HL-60/S4 treated with retinoic acid at 250 ng/mL for 4 days and 3 days (cell line): ENCODE results near the gene AGBL4.
"Not testable (repeated sequence)": the region's sequence is repeated elsewhere in the genome, so short reads cannot be mapped to it uniquely, and the experiment has no call there.

Experiments
- in situ Hi-C: fragments of 300-500 bp; cut with MboI; formaldehyde crosslinking; loops from 2 replicates; pipeline ENCODE4 v1.7.0; 2022; ENCODE audit warnings: low sequenced_read_pairs

AGBL4 gene

GRCh38 chr1:48523558-48523957, 1500.2 kb downstream of the AGBL4 start:
- in situ Hi-C loops = no loop called here

DNA sequence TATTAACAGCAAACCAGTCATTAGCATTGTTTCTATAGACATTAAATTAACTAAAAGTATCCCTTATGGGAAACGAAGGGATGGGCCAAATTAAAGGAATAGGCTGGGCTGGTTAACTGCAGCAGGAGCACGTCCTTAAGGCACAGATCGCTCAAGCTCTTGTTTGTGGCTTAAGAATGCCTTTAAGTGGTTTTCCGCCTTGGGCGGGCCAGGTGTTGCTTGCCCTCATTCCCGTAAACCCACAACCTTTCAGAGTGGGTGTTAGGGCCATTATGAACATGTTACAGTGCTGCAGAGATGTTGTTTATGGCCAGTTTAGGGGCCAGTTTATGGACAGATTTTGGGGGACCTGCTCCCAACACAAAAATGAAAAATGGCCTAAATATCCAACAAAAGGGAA, 1503.9 kb downstream of the AGBL4 start:
- in situ Hi-C loops = not testable (repeated sequence)

DNA sequence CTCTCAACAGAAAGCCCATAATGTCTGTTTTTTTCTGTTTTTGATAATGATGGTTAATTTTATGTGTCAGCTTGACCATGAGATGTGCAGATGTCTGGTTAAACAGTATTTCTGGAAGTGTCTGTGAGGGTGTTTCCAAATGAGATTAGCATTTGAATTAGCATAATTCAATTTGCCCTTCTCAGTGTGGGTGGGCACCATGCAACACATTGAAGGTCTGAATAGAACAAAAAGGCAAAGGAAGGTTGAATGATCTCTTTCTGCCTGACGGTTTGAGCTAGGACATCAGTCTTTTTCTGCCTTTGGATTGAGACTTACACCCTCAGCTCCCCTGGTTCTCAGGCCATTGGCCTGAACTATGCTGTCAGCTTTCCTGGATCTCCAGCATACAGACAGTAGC, 1516.9 kb downstream of the AGBL4 start:
- in situ Hi-C loops = no loop called here

- in situ Hi-C loops = no loop called here
Measured at GRCh38 chr1:48500541-48501450, 1523.0 kb downstream of the AGBL4 start.

DNA sequence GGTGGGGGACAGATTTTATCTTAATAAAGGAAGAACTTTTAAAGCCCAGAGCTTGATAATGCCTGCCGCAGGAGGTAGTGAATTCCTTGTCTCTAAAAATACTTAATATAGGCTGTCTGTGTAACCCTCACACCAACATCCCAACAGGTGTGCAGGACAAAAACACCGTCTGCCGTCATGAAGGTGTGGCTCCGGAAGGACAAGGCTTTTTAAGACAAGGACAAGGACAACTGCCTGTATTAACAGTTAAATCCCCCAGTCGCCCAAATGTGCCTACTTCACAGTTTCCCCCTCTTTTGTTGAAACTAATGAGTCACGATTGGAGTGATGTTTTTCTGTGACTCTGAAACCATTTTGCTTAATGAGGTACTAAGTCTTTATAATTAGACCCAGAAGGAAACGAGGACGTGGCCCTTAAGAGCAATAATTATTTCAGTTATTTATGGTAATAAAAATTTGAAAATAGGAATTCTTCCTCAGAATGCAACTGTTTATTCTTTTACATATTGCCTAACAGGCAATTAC, 1524.5 kb downstream of the AGBL4 start:
- in situ Hi-C loops = no loop called here

DNA sequence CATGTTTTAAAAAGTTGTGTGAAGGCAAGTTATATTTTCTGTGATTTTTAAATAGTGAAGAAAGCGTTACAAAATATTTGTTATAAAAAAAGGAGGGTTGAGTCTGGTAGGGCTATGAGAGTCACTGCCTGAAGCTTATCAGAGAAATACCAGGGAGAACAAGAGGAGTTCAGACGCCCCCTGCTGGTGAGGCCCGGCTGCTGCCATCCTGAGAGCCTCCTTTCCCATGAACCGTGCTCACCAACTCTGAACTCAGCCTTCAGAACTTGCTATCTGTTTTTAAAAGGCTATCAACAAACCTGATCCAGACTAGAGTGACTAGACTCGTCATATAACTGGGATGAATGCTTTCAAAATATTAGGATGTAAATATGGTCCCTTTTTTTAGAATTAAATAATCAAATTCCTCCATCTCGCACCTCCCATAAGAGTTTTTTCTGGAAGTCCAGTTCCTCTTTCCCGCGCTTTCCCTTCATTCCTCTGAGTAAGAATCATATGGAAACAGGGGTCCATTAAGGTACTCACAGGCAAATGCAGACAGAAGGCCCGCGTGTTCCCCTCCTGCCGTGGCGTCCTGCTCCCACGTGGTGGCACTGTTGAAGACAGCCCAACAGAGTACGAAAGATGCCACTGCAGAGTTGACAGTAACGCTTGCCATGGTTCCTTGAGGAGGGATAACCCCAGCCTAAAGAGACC, 1525.5 kb downstream of the AGBL4 start:
- in situ Hi-C loops = no loop called here

DNA sequence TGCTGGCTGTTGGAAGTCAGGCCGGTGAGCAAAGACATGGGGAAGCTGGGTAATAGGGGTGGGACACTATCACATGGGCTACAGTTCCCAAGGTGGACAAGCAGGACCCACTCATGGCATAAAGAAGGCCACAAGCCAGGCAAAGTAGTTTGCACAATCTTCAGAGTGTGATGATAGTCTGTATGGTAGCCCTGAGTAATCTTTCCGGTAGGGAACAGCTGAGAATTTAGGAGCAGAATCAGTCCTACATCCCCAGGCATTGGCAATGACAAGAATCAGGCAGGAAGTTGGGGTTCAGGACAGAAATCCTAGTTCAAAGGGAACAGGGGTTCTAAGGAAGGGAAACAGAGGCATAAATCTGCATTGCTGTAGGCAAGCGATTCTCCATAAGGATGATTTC, 1527.8 kb downstream of the AGBL4 start:
- in situ Hi-C loops = no loop called here

DNA sequence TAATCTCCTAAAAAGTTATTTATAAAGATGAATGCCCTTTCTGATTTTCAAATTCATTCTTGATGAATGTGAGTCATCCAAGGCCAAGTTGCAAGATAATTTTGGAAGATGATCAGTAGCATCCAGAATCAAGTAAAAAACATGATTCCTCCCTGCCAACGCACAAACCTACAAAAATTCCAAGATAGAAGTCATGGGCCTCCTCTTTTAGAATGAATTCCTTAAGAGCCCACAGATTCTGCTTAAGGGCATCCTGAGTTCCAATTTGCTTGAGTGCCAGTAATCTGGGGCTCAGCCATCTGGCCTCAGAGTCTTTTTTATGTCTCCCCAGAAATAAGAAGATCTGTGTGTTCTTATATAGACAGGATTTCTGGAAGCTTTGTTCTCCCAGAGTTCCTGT, 1528.6 kb downstream of the AGBL4 start:
- in situ Hi-C loops = no loop called here

- in situ Hi-C loops = no loop called here
Measured at GRCh38 chr1:48493970-48494769, 1529.6 kb downstream of the AGBL4 start.

DNA sequence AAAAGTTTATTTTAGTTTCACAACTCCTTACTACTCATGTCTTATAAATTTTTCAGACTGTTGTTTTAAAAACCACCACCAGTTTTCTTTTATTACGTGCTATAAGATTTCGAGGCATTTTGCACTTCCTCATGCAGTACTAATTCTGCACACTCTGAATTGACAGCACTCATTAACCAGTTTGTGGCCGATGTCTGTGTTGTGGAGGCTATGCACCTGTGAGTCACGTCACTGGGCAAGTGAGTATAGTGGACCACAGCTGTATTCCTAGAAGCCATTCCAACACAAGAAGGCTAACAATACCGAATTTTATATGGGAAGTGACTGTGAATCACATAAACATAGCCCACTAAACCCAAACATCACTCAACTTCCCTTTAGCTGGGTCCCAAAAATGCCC, 1530.7 kb downstream of the AGBL4 start:
- in situ Hi-C loops = no loop called here

GRCh38 chr1:48492392-48492791, 1531.4 kb downstream of the AGBL4 start:
- in situ Hi-C loops = no loop called here

GRCh38 chr1:48488721-48489120, 1535.0 kb downstream of the AGBL4 start:
- in situ Hi-C loops = no loop called here
